ENCODE results near the gene PVR. TPM values are rescaled to one million over a fixed set of nuclear protein-coding genes. Genes with fewer than 3 reads are reported as not detected.
"Not testable (repeated sequence)": the region's sequence is repeated elsewhere in the genome, so short reads cannot be mapped to it uniquely, and the experiment has no call there.

PVR gene
- total and polyA plus RNA-seq, 2 of the 4 experiments (the other 2 are of a cell fraction): 106 to 122 TPM

DNA sequence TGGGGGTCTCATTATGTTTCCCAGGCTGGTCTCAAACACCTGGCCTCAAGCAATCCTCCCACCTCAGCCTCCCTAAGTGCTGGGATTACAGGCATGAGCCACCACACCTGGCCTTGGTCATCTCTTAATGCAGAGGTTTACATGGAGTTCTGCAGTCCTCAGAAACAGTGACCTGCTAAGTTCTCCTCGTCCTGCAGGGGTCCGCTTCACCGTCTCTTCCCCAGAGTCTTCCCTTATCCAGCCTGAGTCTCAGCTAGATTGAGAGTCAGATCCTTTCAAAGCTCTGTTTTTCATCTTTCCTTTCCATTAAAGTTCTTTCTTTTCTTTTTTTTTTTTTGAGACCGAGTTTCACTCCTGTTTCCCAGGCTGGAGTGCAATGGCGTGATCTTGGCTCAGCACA, 33.2 kb upstream of the PVR start:
- H4K8ac ChIP-seq (ENCODE audit: low read depth in 2 of 2, low read length in 2 of 2); H3K9ac ChIP-seq (ENCODE audit: low read depth, low read length); H4K20me1 ChIP-seq (ENCODE audit: insufficient read depth, low read length); BruUV-seq (replicated peaks); H3K36me3 ChIP-seq (ENCODE audit: control insufficient read depth, insufficient read depth, low read length); H3K27me3 ChIP-seq (ENCODE audit: control insufficient read depth, insufficient read depth, low read length); H3K23ac ChIP-seq (ENCODE audit: low read depth, low read length); H3K4me1 ChIP-seq (ENCODE audit: control insufficient read depth, insufficient read depth, low read length); H2BK5ac ChIP-seq (ENCODE audit: low read depth, low read length, poor library complexity, severe bottlenecking); intact Hi-C loops (cut with micrococcal nuclease); H4K5ac ChIP-seq (ENCODE audit: low read depth, low read length); in situ Hi-C loops (cut with MboI; ENCODE audit: low sequenced_read_pairs); H2AK9ac ChIP-seq (replicated peaks; ENCODE audit: low read depth, low read length, poor library complexity); H3K18ac ChIP-seq (ENCODE audit: low read depth, low read length); H3K27ac ChIP-seq (ENCODE audit: insufficient read depth, low read length); H2AK5ac ChIP-seq (ENCODE audit: low read depth, low read length); H2BK15ac ChIP-seq (ENCODE audit: low read depth, low read length); H3K9me3 ChIP-seq (ENCODE audit: control insufficient read depth, insufficient read depth, low read length); H3K14ac ChIP-seq (replicated peaks; ENCODE audit: low read depth, low read length); H3K4me2 ChIP-seq (ENCODE audit: low read depth, low read length); H3K4me3 ChIP-seq (ENCODE audit: insufficient read depth, low read depth, low read length); dilution Hi-C loops (cut with HindIII; ENCODE audit: low sequenced_read_pairs, unreplicated experiment); H3K56ac ChIP-seq (ENCODE audit: extremely low read depth, insufficient read depth, low read length); H2AFZ ChIP-seq (replicated peaks; ENCODE audit: low read length, poor library complexity); H3K79me1 ChIP-seq (ENCODE audit: low read depth in 1 of 2, low read length in 2 of 2): not testable (repeated sequence)
- H3K9me1 ChIP-seq (ENCODE audit: insufficient read depth, low read length): peaks cover 13% of the 10 kb centered on the region
- no CpG with 5 or more reads among the region's 5 CpGs for WGBS, 2 experiments (ENCODE audit: extremely low coverage in 2 of 2, insufficient read length in 1 of 2)
- TF ChIP-seq RAD21 (IDR thresholded peaks at IDR 0.05; ENCODE audit: low read length) (peak; percentile 43), SMC3 (IDR thresholded peaks at IDR 0.05; ENCODE audit: low read depth, low read length) (peak; percentile 23; the same call in 1 of the 2 replicates)
- TF ChIP-seq, protein P1, sequence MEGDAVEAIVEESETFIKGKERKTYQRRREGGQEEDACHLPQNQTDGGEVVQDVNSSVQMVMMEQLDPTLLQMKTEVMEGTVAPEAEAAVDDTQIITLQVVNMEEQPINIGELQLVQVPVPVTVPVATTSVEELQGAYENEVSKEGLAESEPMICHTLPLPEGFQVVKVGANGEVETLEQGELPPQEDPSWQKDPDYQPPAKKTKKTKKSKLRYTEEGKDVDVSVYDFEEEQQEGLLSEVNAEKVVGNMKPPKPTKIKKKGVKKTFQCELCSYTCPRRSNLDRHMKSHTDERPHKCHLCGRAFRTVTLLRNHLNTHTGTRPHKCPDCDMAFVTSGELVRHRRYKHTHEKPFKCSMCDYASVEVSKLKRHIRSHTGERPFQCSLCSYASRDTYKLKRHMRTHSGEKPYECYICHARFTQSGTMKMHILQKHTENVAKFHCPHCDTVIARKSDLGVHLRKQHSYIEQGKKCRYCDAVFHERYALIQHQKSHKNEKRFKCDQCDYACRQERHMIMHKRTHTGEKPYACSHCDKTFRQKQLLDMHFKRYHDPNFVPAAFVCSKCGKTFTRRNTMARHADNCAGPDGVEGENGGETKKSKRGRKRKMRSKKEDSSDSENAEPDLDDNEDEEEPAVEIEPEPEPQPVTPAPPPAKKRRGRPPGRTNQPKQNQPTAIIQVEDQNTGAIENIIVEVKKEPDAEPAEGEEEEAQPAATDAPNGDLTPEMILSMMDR (conservative IDR thresholded peaks at IDR 0.05; ENCODE audit: low read depth, low read length): peak; percentile 43
- CTCF ChIA-PET: interaction anchor here (0.7 to 1.5 kb wide), 4 partner anchors 12 to 264 kb away, joined by 3 to 4 read pairs (median 3); partner anchors contain the start of gene PVR
- 0 out of 2 replicates have a peak overlapping the region, but pooled peaks have one; percentile 4 for H3K4ac ChIP-seq (ENCODE audit: low read depth, low read length)
- peak overlapping the region; percentile 6; the same call in 1 of the 2 replicates for H2BK20ac ChIP-seq (ENCODE audit: low read depth, low read length)
- peak overlapping the region; percentile 24; the same call in 1 of the 2 replicates for H4K91ac ChIP-seq (ENCODE audit: insufficient read depth, low read depth, low read length)
- DNase-seq (peak; percentile 47), ATAC-seq (ENCODE audit: low read depth) (peak; percentile 44; the same call in 1 of the 2 replicates)
- H2BK120ac ChIP-seq (ENCODE audit: low read depth, low read length): 0 out of 2 replicates have a peak overlapping the region, but pooled peaks have one; percentile 4
- POLR2A ChIA-PET (ENCODE audit: unreplicated experiment): interaction anchor here (0.6 kb wide), 1 partner anchor 10 kb away, joined by 6 read pairs; no protein-coding TSS in a partner anchor
